NB4 (cell line): Measurements from ENCODE around the gene YPEL1.

ENCODE experiments used
- DNase-seq: peaks from one replicate; pipeline ENCODE4 v3.0.0; 2010; ENCODE audit warnings: low read depth
- H3K4me3 ChIP-seq: one replicate; pipeline ENCODE4 v1.5.1; 2011; ENCODE audit warnings: mild to moderate bottlenecking, low read depth, low read length, moderate library complexity
- MAX ChIP-seq: IDR thresholded peaks from 2 replicates; pipeline ENCODE4 v1.6.1; 2011; ENCODE audit warnings: low read depth, low read length
- MYC ChIP-seq: IDR thresholded peaks from 2 replicates; pipeline ENCODE4 v1.6.1; 2011; ENCODE audit warnings: low read depth, low read length
- POLR2A ChIP-seq: IDR thresholded peaks from 2 replicates; pipeline ENCODE4 v1.6.1; 2011; ENCODE audit warnings: mild to moderate bottlenecking; ENCODE audit not compliant: insufficient read length; ENCODE audit errors: extremely low read depth
- TF ChIP-seq, protein P1 (sequence below): IDR thresholded peaks from one replicate; pipeline ENCODE4 v1.5.1; 2012; ENCODE audit warnings: low read depth, low read length

Gene YPEL1

GRCh38 chr22:21663738-21664137 lies 71.9 kb downstream of the YPEL1 start:
- DNase-seq = no peak
- TF ChIP-seq MAX = no peak
- TF ChIP-seq POLR2A = no peak
- TF ChIP-seq MYC = no peak
- TF ChIP-seq, protein P1, sequence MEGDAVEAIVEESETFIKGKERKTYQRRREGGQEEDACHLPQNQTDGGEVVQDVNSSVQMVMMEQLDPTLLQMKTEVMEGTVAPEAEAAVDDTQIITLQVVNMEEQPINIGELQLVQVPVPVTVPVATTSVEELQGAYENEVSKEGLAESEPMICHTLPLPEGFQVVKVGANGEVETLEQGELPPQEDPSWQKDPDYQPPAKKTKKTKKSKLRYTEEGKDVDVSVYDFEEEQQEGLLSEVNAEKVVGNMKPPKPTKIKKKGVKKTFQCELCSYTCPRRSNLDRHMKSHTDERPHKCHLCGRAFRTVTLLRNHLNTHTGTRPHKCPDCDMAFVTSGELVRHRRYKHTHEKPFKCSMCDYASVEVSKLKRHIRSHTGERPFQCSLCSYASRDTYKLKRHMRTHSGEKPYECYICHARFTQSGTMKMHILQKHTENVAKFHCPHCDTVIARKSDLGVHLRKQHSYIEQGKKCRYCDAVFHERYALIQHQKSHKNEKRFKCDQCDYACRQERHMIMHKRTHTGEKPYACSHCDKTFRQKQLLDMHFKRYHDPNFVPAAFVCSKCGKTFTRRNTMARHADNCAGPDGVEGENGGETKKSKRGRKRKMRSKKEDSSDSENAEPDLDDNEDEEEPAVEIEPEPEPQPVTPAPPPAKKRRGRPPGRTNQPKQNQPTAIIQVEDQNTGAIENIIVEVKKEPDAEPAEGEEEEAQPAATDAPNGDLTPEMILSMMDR = no peak
- H3K4me3 ChIP-seq = no peak overlapping the region

GRCh38 chr22:21661991-21662390 lies 73.6 kb downstream of the YPEL1 start:
- no peak for DNase-seq
- H3K4me3 ChIP-seq = no peak overlapping the region
- no peak for TF ChIP-seq MYC
- no peak for TF ChIP-seq MAX

GRCh38 chr22:21660904-21661303 lies 74.7 kb downstream of the YPEL1 start:
- no peak for DNase-seq
- H3K4me3 ChIP-seq = no peak overlapping the region
- TF ChIP-seq MAX (no peak), MYC (no peak), POLR2A (no peak)
- TF ChIP-seq, protein P1 = no peak

DNA sequence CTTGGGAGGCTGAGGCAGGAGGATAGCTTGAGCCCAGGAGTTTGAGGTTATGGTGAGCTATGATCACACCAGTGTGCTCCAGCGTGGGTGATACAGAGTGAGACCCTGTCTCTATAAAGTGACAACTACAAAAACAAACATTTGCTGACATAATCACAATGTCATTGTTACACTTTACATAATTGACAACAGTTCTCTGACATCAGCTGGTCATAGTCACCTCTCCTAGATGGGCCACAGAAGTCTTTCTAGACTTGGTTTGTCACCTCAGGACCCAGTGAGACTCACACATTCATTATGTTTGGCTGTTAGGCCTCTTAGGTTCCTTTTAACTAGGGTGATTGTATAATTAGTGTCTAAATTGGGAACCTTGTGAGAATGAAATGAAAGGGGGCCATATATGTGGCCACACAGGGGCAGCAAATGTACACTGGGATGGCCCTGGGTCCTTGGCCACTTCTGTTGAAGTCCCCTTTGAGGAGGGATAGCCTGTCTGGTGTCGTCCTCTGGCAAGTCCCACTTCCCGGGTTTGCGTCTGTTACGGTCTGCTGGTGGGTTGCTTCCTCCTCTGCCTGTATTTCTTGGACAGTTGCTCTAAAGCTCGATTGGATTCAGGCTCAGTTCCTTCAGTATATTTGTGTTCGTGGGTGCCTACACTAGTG lies 75.6 kb downstream of the YPEL1 start:
- no peak for TF ChIP-seq POLR2A
- TF ChIP-seq MYC = no peak
- TF ChIP-seq MAX = no peak
- TF ChIP-seq, protein P1 = no peak
- no peak overlapping the region for H3K4me3 ChIP-seq
- DNase-seq = peak; percentile 28

GRCh38 chr22:21657360-21658032 lies 78.1 kb downstream of the YPEL1 start:
- DNase-seq = peak; percentile 86
- peak overlapping the region; percentile 45 for H3K4me3 ChIP-seq
- TF ChIP-seq POLR2A = peak; percentile 46
- TF ChIP-seq MAX = peak; percentile 44
- TF ChIP-seq, protein P1 = no peak
- no peak for TF ChIP-seq MYC

- no peak for DNase-seq
- peak overlapping the region; percentile 32 for H3K4me3 ChIP-seq
- TF ChIP-seq, protein P1 = no peak
- no peak for TF ChIP-seq MAX
- TF ChIP-seq MYC = no peak
- TF ChIP-seq POLR2A = no peak
Observed at GRCh38 chr22:21657020-21657359, 78.6 kb downstream of the YPEL1 start.
